ENCODE measurements around the gene SLX4IP. TPM values are rescaled to one million over a fixed set of nuclear protein-coding genes. Genes with fewer than 3 reads are reported as not detected.
A peak's percentile ranks its signal among the peaks of the same experiment; 100 is the strongest.

The SLX4IP gene
- total and polyA plus RNA-seq, 2 of the 13 experiments (the other 11 are each of a cell fraction or from before 2014, with no cell fraction given), result 3.6 to 7.3 TPM

- TF ChIP-seq HIC2 (CRISPR knock-in tag; IDR thresholded peaks at IDR 0.05; ENCODE audit: low read depth) (no peak), SMARCE1 (IDR thresholded peaks at IDR 0.05; ENCODE audit: borderline replicate concordance) (no peak), ZNF644 (CRISPR knock-in tag; IDR thresholded peaks at IDR 0.05; ENCODE audit: low read depth) (no peak), ZNF619 (CRISPR knock-in tag; IDR thresholded peaks at IDR 0.05) (no peak), JUNB (CRISPR knock-in tag; IDR thresholded peaks at IDR 0.05; ENCODE audit: borderline replicate concordance) (0 out of 2 replicates have a peak, but pooled peaks have one; percentile 1), MBD4 (IDR thresholded peaks at IDR 0.05; ENCODE audit: borderline replicate concordance, low read length) (no peak), ZBTB34 (CRISPR knock-in tag; IDR thresholded peaks at IDR 0.05) (peak; percentile 61), FUBP1 (CRISPR knock-in tag; IDR thresholded peaks at IDR 0.05; ENCODE audit: borderline replicate concordance) (no peak), WIZ (CRISPR knock-in tag; IDR thresholded peaks at IDR 0.05) (no peak), ZNF44 (CRISPR knock-in tag; IDR thresholded peaks at IDR 0.05) (no peak), ZNF781 (CRISPR knock-in tag; IDR thresholded peaks at IDR 0.05; ENCODE audit: borderline replicate concordance, not compliant biosample characterization) (no peak), ELF4 (CRISPR knock-in tag; IDR thresholded peaks at IDR 0.05; ENCODE audit: borderline replicate concordance) (no peak), ZNF367 (CRISPR knock-in tag; IDR thresholded peaks at IDR 0.05; ENCODE audit: borderline replicate concordance) (no peak), MAF1 (CRISPR knock-in tag; IDR thresholded peaks at IDR 0.05; ENCODE audit: borderline replicate concordance) (no peak), MAFG (CRISPR knock-in tag; IDR thresholded peaks at IDR 0.05) (no peak), RFXANK (CRISPR knock-in tag; IDR thresholded peaks at IDR 0.05) (no peak), ZNF496 (CRISPR knock-in tag; IDR thresholded peaks at IDR 0.05; ENCODE audit: insufficient replicate concordance) (no peak), KAT2B (IDR thresholded peaks at IDR 0.05; ENCODE audit: borderline replicate concordance, low read depth, low read length) (no peak), MTERF4 (CRISPR knock-in tag; IDR thresholded peaks at IDR 0.05) (no peak), IRF2 (CRISPR knock-in tag; IDR thresholded peaks at IDR 0.05) (peak; percentile 1; the same call in 1 of the 2 replicates), ZNF143 (CRISPR knock-in tag; IDR thresholded peaks at IDR 0.05) (peak; percentile 26; the same call in 1 of the 2 replicates), ZNF331 (CRISPR knock-in tag; IDR thresholded peaks at IDR 0.05) (peak; percentile 54; the same call in 1 of the 2 replicates)
Measured at GRCh38 chr20:10671919-10672623, 237.0 kb downstream of the SLX4IP start (continued).
